ENCODE data around the gene OTOF.
"Not testable (repeated sequence)": the region's sequence is repeated elsewhere in the genome, so short reads cannot be mapped to it uniquely, and the experiment has no call there.

Gene OTOF

DNA sequence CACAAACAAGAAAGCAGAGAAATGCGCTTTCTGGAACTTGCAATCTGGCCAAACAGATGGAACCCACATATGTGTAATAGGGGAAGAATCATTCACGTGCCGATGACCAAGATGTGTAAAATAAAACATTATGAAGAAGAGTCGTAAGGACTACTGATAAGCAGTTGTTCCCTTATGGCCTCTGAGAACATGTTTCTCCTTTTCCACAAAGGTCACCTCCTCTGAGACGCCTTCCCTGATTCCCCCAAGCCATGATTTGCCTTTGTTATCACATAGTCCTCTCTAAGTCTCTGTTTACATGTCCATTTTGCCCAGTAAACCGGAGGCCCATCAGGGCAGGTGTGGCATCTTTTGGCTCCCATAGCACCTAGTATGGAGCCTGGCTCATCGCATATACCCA, 8.0 kb downstream of the OTOF start:
- FAIRE-seq (no peak), DNase-seq (ENCODE audit: insufficient read length) (no peak)
- TF ChIP-seq POLR2A (IDR thresholded peaks at IDR 0.05; ENCODE audit: low read depth, low read length) (no peak), TAF1 (IDR thresholded peaks at IDR 0.05; ENCODE audit: borderline replicate concordance, low read depth, low read length) (no peak), POLR2AphosphoS5 (IDR thresholded peaks at IDR 0.05; ENCODE audit: low read depth, low read length) (no peak)

GRCh38 chr2:26469092-26469710, 8.7 kb downstream of the OTOF start:
- FAIRE-seq (no peak), DNase-seq (ENCODE audit: insufficient read length) (peak; percentile 57)
- TF ChIP-seq POLR2A (IDR thresholded peaks at IDR 0.05; ENCODE audit: low read depth, low read length) (no peak), POLR2AphosphoS5 (IDR thresholded peaks at IDR 0.05; ENCODE audit: low read depth, low read length) (no peak), TAF1 (IDR thresholded peaks at IDR 0.05; ENCODE audit: borderline replicate concordance, low read depth, low read length) (no peak)

- DNase-seq (ENCODE audit: insufficient read length); FAIRE-seq: not testable (repeated sequence)
Observed at GRCh38 chr2:26468544-26468943, 9.4 kb downstream of the OTOF start.

DNA sequence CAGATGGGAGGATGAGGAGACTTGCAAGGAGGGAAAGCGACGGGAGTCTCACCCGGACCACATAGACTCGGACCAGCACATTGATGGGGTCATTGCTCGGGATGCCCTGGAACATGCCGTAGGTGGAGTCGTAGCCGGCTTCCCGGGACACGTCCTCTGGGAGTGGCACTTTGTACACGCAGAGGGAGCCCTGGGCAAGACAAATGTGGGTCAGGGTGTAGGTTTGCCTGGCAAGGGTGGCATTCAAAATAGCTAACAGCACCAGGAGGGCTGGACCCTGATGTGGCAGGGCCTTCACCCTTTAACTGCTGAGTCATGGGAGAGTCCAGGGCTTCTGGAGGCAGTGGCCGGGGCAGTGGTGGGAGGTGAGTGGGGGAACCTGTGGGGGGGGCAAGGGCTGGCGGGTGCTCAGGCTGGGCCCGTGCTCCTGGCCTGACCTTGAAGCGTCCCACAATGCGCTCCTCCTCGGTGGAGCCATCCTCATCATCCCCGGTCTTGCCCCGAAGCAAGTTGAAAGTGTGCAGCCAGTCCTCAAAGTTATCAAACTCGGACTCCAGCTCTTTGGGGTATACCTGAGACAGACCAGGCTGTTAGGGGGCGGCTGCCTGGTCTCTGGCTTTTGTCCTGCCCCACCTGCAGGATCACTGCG, 11.1 kb downstream of the OTOF start:
- no peak for TF ChIP-seq POLR2AphosphoS5 (IDR thresholded peaks at IDR 0.05; ENCODE audit: low read depth, low read length)
- TF ChIP-seq POLR2A (IDR thresholded peaks at IDR 0.05; ENCODE audit: low read depth, low read length): no peak
- TF ChIP-seq TAF1 (IDR thresholded peaks at IDR 0.05; ENCODE audit: borderline replicate concordance, low read depth, low read length): no peak
- DNase-seq (ENCODE audit: insufficient read length) (no peak), FAIRE-seq (no peak)

DNA sequence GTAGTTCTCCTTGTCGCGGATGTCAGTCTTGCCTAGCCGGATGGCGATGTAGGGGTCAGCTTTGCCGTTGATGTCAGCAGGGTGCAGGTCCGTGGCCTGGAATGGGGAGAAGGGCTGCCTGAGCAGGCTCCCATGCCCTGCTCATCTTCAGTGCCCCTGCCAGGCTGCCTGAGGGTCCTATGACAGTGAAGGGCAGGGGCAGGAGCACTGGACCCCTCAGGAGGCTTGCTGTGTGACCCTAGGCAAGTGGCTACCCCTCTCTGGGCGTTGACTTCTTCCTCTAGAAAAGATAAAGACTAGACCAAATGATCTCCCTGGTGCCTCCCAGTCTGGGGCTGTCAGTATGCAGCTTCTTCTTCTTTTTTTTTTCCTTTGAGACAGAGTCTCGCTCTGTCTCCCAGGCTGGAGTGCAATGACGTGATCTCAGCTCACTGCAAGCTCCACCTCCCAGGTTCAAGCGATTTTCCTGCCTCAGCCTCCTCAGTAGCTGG, 11.9 kb downstream of the OTOF start:
- FAIRE-seq: no peak
- TF ChIP-seq POLR2AphosphoS5 (IDR thresholded peaks at IDR 0.05; ENCODE audit: low read depth, low read length): no peak
- TF ChIP-seq POLR2A (IDR thresholded peaks at IDR 0.05; ENCODE audit: low read depth, low read length): no peak
- TF ChIP-seq TAF1 (IDR thresholded peaks at IDR 0.05; ENCODE audit: borderline replicate concordance, low read depth, low read length): no peak
- DNase-seq (ENCODE audit: insufficient read length): no peak

- DNase-seq (ENCODE audit: insufficient read length): no peak
- TF ChIP-seq POLR2A (IDR thresholded peaks at IDR 0.05; ENCODE audit: low read depth, low read length): no peak
- no peak for TF ChIP-seq TAF1 (IDR thresholded peaks at IDR 0.05; ENCODE audit: borderline replicate concordance, low read depth, low read length)
- no peak for TF ChIP-seq POLR2AphosphoS5 (IDR thresholded peaks at IDR 0.05; ENCODE audit: low read depth, low read length)
- FAIRE-seq: no peak
Observed at GRCh38 chr2:26465266-26465925, 12.5 kb downstream of the OTOF start.

DNA sequence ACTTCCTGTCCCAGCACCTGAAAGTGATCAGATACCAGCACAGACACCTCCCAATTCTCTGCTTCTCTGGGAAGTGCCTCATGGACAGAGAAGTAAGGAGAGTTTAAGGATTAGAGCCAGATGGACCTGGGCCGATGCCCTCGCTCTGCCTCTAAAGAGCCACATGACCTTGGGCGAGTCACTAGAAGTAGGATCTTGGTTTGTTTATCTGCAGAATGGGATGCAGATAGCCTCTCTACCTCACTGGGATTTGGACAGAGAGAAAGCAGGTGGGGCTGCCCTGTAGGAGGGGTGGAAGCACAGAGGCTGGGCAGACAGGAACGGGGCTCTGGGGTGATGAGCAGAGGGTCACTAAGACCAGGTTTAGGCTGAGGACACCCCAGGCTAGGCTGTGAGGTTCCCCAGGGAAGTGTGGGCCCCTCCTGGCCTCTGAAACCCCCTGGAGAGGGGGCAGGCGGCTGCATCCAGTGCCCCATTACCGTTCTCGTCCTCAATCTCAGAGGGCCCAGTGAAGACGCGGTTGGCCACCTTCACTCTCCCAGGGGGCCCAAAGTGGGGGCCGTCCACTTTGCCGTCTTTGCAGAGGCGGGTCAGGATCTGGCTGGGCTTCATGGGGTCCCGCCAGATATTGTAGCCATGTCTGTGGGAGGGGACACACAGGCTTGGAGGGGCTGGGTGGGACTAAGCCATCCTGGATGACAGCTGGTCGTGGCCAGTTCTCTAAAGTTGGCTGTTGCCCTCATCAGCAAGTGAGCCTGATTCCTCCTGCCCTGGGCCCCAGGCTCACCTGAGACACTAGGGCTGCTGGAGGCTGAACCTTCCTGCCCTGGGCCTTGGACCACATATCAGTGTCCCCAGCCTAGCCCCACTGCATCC, 13.3 kb downstream of the OTOF start:
- TF ChIP-seq TAF1 (IDR thresholded peaks at IDR 0.05; ENCODE audit: borderline replicate concordance, low read depth, low read length): no peak
- TF ChIP-seq POLR2AphosphoS5 (IDR thresholded peaks at IDR 0.05; ENCODE audit: low read depth, low read length): no peak
- no peak for TF ChIP-seq POLR2A (IDR thresholded peaks at IDR 0.05; ENCODE audit: low read depth, low read length)
- FAIRE-seq (no peak), DNase-seq (ENCODE audit: insufficient read length) (no peak)

GRCh38 chr2:26463244-26464192, 14.4 kb downstream of the OTOF start:
- no peak for FAIRE-seq

DNA sequence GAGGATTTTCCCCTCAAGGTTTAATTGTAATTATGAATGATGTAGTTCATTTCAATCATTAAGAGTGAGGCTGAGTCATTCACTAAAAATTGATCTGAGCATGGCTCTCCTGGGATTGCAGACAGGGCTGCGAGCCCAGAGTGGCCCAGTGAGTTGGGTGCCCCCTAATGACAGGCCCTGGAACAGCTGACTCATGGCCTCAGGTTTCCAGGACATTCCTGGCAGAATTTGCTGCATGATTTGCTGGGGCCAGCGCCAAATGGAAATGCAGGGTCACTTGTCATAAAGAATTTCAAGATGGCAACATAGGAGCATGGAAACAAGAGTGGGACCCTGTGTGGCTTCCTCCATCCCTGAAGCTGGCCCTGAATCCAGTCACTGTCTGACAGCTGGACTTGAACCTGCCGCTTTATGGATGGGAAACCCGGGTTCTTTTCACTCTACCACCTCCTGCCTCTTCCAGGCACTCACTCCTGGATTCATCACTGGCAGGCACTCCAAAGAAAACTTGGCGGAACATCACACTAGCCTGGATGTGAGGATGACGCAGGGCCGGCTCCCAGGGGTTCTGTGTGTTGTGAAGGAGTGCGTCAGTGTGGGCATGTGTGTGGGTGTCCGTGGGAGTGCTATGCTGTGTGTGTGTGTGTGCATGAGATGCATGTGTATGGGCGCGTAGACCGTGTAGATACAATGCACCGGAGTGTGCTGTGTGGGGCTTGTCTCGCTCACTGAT, 15.2 kb downstream of the OTOF start:
- TF ChIP-seq POLR2AphosphoS5 (IDR thresholded peaks at IDR 0.05; ENCODE audit: low read depth, low read length): no peak
- TF ChIP-seq TAF1 (IDR thresholded peaks at IDR 0.05; ENCODE audit: borderline replicate concordance, low read depth, low read length): no peak
- no peak for FAIRE-seq
- DNase-seq (ENCODE audit: insufficient read length): no peak

More at GRCh38 chr2:26463244-26464192, 14.4 kb downstream of the OTOF start:
- no peak for TF ChIP-seq POLR2AphosphoS5 (IDR thresholded peaks at IDR 0.05; ENCODE audit: low read depth, low read length)
- no peak for DNase-seq (ENCODE audit: insufficient read length)

DNA sequence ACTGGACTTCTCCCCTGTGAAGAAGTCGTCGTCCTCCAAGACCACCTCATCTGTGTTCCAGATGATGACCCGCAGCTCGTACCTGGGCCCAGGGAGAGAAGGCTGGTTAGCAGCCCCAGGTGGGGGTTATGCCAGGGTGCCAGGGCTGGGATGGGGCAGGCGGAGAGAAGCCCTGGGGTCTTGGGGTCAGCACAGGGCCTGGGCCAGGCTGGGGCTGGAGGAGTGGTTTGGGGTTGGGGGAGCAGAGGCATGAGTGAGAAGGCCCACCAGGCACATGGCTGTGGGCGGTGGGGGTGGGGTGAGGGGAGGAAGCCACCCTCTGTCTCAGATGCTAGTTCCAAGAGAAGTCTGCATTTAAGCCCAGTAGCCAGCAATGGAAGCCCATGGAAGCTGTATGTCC, 15.8 kb downstream of the OTOF start:
- DNase-seq (ENCODE audit: insufficient read length) (no peak), FAIRE-seq (no peak)
- TF ChIP-seq TAF1 (IDR thresholded peaks at IDR 0.05; ENCODE audit: borderline replicate concordance, low read depth, low read length): no peak
- TF ChIP-seq POLR2AphosphoS5 (IDR thresholded peaks at IDR 0.05; ENCODE audit: low read depth, low read length): no peak
- TF ChIP-seq POLR2A (IDR thresholded peaks at IDR 0.05; ENCODE audit: low read depth, low read length): no peak

Measured in GM12892 (cell line).